ENCODE data around the gene NSFL1C. TPM values are rescaled to one million over a fixed set of nuclear protein-coding genes. Genes with fewer than 3 reads are reported as not detected.
A peak's percentile ranks its signal among the peaks of the same experiment; 100 is the strongest.

The NSFL1C gene
- total and polyA plus RNA-seq, 9 of the 15 experiments (the other 6 are each of a cell fraction or from before 2014, with no cell fraction given) = 20.8 to 119 (median 47.0) TPM

GRCh38 chr20:1415667-1416468, 50.8 kb downstream of the NSFL1C start (continued):
- TF ChIP-seq JUNB (CRISPR knock-in tag; conservative IDR thresholded peaks at IDR 0.05) (peak; percentile 91), MTF1 (CRISPR knock-in tag; IDR thresholded peaks at IDR 0.05; ENCODE audit: borderline replicate concordance) (no peak), MAFK (IDR thresholded peaks at IDR 0.05; ENCODE audit: low read length) (0 out of 2 replicates have a peak, but pooled peaks have one; percentile 41), MAZ (CRISPR knock-in tag; conservative IDR thresholded peaks at IDR 0.05 in 1 of 2, IDR thresholded peaks at IDR 0.05 in 1 of 2) (0 out of 4 replicates have a peak, but pooled peaks of 1 of the 2 experiments have one; percentile 33), ZNF316 (IDR thresholded peaks at IDR 0.05) (no peak), GABPB1 (CRISPR knock-in tag; IDR thresholded peaks at IDR 0.05) (peak; percentile 59; the same call in 1 of the 2 replicates), SREBF1 (IDR thresholded peaks at IDR 0.05; ENCODE audit: borderline replicate concordance, low read depth, low read length) (no peak), CREB1 (IDR thresholded peaks at IDR 0.05) (no peak), CREB1 (CRISPR knock-in tag; IDR thresholded peaks at IDR 0.05) (peak; percentile 67), SMARCE1 (IDR thresholded peaks at IDR 0.05) (peak; percentile 95), FOXO4 (CRISPR knock-in tag; IDR thresholded peaks at IDR 0.05) (no peak), ZNF507 (tag; conservative IDR thresholded peaks at IDR 0.05) (no peak), GATAD2B (IDR thresholded peaks at IDR 0.05; ENCODE audit: borderline replicate concordance) (no peak), TBL1XR1 (IDR thresholded peaks at IDR 0.05; ENCODE audit: low read length in 2 of 2) (peak in 1 of 2 experiments; percentile 58; a peak in 1 of 4 replicates), MTA3 (IDR thresholded peaks at IDR 0.05; ENCODE audit: borderline replicate concordance) (0 out of 2 replicates have a peak, but pooled peaks have one; percentile 57), ETV5 (CRISPR knock-in tag; IDR thresholded peaks at IDR 0.05; ENCODE audit: low read depth) (peak; percentile 58; the same call in 1 of the 2 replicates), NR2C2 (CRISPR knock-in tag; IDR thresholded peaks at IDR 0.05) (no peak), NR2C2 (tag; IDR thresholded peaks at IDR 0.05) (peak; percentile 63), IFI16 (CRISPR knock-in tag; IDR thresholded peaks at IDR 0.05) (no peak), HCFC1 (IDR thresholded peaks at IDR 0.05; ENCODE audit: low read depth, low read length) (0 out of 2 replicates have a peak, but pooled peaks have one; percentile 16), ZKSCAN1 (IDR thresholded peaks at IDR 0.05; ENCODE audit: low read depth, low read length) (peak; percentile 65; the same call in 1 of the 2 replicates), FOS (IDR thresholded peaks at IDR 0.05; ENCODE audit: extremely low read depth, insufficient read length) (peak; percentile 76), HDAC1 (IDR thresholded peaks at IDR 0.05) (peak in 1 of 2 experiments; percentile 86; a peak in 2 of 4 replicates), CTBP1 (IDR thresholded peaks at IDR 0.05; ENCODE audit: borderline replicate concordance) (peak; percentile 55; the same call in 1 of the 2 replicates), GABPB2 (CRISPR knock-in tag; conservative IDR thresholded peaks at IDR 0.05) (no peak), LEF1 (IDR thresholded peaks at IDR 0.05) (peak; percentile 49; the same call in 1 of the 2 replicates), MAFG (tag; conservative IDR thresholded peaks at IDR 0.05) (no peak), SMARCA4 (IDR thresholded peaks at IDR 0.05) (peak; percentile 91), TCF3 (CRISPR knock-in tag; IDR thresholded peaks at IDR 0.05) (peak; percentile 37), NBN (IDR thresholded peaks at IDR 0.05; ENCODE audit: low read depth) (peak; percentile 73; the same call in 1 of the 2 replicates), NFRKB (IDR thresholded peaks at IDR 0.05; ENCODE audit: low read depth) (no peak), RBFOX2 (IDR thresholded peaks at IDR 0.05; ENCODE audit: low read depth, low read length) (no peak), EHMT2 (IDR thresholded peaks at IDR 0.05) (peak; percentile 49; the same call in 1 of the 2 replicates)
